ENCODE results near the gene PLXNA2. TPM values are rescaled to one million over a fixed set of nuclear protein-coding genes. Genes with fewer than 3 reads are reported as not detected.

Gene PLXNA2
- total RNA-seq, 4 donors from 2014 or later: 26.9 to 54.0 (median 46.1) TPM

DNA sequence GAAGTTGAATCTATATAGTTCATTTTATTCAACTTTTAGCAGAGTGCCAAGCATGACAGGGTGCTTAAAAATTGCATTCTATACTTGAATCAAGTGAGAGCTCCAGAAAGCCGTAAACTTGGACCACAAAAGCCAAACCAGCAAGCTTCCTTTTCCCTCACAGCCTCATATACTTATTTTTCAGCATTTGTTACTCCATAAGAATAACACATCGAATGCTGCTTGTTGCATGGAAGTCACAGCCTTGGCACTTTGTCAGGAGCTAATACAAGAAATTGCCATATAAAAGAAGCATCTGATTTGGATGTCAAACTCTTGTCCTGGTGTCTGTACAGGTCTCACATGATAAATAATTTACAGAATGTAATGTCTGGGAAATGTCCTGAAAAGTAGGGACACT, 87.4 kb downstream of the PLXNA2 start:
- Histone ChIP-seq H3K4me3 (no peak overlapping the region), H3K4me1 (peaks cover 8 to 79% (median 46%) of the 10 kb centered on the region in 3 donors), H3K27ac (no peak overlapping the region), H3K36me3 (peaks cover 0 to 18% (median 0%) of the 10 kb centered on the region in 3 donors), H3K27me3 (no peaks in the 10 kb centered on the region), H3K9me3 (no peaks in the 10 kb centered on the region)
- intact Hi-C loops (cut with DNase I): no loop called here
- WGBS, 2 donors: 69 to 72% methylated on average over 2 of the region's 2 CpGs
- no peak for DNase-seq
- no peak for TF ChIP-seq POLR2A (IDR thresholded peaks at IDR 0.05)
- TF ChIP-seq, protein P1, sequence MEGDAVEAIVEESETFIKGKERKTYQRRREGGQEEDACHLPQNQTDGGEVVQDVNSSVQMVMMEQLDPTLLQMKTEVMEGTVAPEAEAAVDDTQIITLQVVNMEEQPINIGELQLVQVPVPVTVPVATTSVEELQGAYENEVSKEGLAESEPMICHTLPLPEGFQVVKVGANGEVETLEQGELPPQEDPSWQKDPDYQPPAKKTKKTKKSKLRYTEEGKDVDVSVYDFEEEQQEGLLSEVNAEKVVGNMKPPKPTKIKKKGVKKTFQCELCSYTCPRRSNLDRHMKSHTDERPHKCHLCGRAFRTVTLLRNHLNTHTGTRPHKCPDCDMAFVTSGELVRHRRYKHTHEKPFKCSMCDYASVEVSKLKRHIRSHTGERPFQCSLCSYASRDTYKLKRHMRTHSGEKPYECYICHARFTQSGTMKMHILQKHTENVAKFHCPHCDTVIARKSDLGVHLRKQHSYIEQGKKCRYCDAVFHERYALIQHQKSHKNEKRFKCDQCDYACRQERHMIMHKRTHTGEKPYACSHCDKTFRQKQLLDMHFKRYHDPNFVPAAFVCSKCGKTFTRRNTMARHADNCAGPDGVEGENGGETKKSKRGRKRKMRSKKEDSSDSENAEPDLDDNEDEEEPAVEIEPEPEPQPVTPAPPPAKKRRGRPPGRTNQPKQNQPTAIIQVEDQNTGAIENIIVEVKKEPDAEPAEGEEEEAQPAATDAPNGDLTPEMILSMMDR (IDR thresholded peaks at IDR 0.05): no peak

DNA sequence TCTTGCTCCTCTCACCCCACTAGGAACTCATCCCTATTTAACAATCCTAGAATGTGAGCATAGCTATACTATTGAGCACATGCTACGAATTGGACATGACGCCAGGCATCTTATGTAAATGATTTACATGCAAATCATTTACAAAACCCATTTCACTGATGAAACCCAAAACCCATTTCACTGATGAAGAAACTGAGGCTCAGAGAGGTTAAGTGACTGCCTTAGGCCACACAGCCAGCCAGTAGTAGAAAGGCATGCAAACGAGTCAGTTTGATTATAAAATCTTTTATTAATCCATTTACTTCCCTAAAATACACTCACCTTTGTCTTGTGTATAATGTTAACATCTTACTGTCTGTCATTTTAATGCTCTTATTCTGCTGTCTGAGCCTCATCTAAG, 87.9 kb downstream of the PLXNA2 start:
- DNase-seq: no peak
- Histone ChIP-seq H3K36me3 (peaks cover 0 to 18% (median 0%) of the 10 kb centered on the region in 3 donors), H3K27ac (no peak overlapping the region), H3K4me3 (no peak overlapping the region), H3K4me1 (peaks cover 10 to 79% (median 47%) of the 10 kb centered on the region in 3 donors), H3K27me3 (no peaks in the 10 kb centered on the region), H3K9me3 (no peaks in the 10 kb centered on the region)
- intact Hi-C loops (cut with DNase I): no loop called here
- 75 to 81% methylated on average over 3 of the region's 3 CpGs for WGBS, 2 donors
- no peak for TF ChIP-seq POLR2A (IDR thresholded peaks at IDR 0.05)
- TF ChIP-seq, protein P1 (IDR thresholded peaks at IDR 0.05): no peak

DNA sequence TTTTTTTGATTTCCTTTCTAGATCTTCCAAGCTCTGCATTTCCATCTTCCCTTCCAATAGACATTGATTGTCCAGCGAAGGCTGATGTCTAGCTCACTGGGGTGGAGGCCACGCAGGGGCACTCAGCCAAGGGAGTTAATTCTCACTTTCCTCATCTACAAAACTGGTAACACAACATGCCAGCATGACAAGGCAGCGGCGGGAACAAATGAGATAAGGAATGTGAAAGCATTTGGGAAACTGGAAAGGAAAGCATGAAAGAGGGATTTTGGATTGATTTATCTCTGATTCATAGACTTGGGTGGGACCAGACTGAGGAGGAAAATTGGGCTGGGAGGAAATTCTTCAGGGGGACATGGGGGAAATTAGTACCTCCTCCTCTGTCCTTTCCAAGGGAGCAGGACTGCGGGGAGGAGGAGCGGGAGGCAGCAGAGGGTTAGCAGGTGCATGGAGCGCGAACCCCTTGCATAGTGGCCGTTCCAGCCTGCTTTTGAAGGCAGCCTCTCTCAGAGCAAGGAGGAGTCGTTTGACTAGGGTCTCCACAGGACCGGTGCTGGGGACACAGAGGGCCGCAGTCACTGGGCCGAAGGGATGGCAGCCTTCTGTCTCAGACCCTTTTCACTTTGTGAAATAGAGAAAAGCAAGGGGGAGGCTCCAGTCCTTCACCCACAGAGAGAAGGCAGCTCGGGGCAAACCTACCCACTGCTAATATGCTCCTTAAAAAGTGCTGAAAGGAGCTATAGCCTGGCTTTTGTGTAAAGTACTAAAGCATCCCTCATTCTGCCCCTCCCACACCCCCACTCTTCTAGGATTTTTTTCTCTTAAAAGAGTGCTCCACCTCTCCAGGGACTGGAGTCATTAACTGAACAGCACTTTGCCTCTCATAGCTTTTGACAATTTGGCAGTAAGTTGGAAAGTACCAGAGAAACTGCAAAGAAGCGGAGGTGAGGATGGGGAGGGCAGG, 89.2 kb downstream of the PLXNA2 start:
- H3K4me1 ChIP-seq: peaks cover 15 to 79% (median 45%) of the 10 kb centered on the region in 3 donors
- peaks cover 0 to 14% (median 0%) of the 10 kb centered on the region in 3 donors for H3K36me3 ChIP-seq
- H3K27ac ChIP-seq: no peak overlapping the region
- TF ChIP-seq POLR2A (IDR thresholded peaks at IDR 0.05): no peak
- TF ChIP-seq, protein P1 (IDR thresholded peaks at IDR 0.05): no peak
- intact Hi-C loops (cut with DNase I): no loop called here
- H3K4me3 ChIP-seq: no peak overlapping the region
- H3K27me3 ChIP-seq: no peaks in the 10 kb centered on the region
- no peak for DNase-seq
- H3K9me3 ChIP-seq: no peaks in the 10 kb centered on the region
- WGBS, 2 donors: 55 to 58% methylated on average over 10 to 14 of the region's 15 CpGs

DNA sequence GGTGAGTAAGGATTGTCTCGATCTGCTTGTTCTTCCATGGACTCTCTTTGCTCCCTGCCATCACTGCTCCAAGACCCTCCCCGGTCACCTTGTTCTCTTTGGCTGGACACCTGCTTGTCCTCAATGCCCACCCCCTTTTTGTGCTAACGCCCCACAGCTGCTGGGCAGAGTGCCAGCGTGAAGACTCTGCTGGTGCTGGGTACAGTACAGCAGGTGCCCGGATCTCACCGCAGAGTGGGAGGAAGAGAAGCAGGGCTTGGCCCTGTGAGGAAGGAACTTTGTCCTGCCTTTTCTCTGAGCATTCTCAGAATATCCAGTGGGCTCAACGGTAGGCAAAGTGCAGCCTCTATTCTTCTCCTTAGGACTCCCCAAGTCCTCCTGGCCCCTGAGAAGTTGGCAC, 90.1 kb downstream of the PLXNA2 start:
- TF ChIP-seq, protein P1 (IDR thresholded peaks at IDR 0.05): no peak
- TF ChIP-seq POLR2A (IDR thresholded peaks at IDR 0.05): no peak
- H3K4me3 ChIP-seq: no peak overlapping the region
- H3K36me3 ChIP-seq: peaks cover 0 to 5% (median 0%) of the 10 kb centered on the region in 3 donors
- H3K27ac ChIP-seq: no peak overlapping the region
- DNase-seq: no peak
- H3K4me1 ChIP-seq: peaks cover 15 to 77% (median 35%) of the 10 kb centered on the region in 3 donors
- intact Hi-C loops (cut with DNase I): no loop called here
- 51 to 70% methylated on average over 5 to 7 of the region's 7 CpGs for WGBS, 2 donors
- H3K27me3 ChIP-seq: no peaks in the 10 kb centered on the region
- H3K9me3 ChIP-seq: no peaks in the 10 kb centered on the region

DNA sequence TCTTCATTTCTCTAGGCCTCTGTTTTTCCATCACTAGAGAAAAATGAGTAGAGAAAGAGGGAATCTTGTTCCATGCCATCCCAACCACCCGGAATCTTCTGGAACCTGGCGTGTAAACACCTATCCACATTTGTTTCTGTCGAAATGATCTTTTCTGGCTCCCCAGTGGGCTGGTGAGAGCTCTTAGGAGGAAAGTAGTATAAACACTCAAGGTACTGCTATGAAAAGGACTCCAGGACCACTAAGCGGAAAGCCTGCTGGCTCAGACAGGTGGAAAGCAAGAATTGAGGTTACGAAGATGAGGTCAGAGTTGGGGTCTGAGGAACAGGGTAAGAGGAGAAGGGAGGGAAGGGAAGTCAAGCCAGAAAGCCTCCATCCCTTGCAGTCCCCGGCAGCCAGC, 90.8 kb downstream of the PLXNA2 start:
- H3K9me3 ChIP-seq: no peaks in the 10 kb centered on the region
- WGBS, 2 donors: 82 to 98% methylated on average over 5 to 6 of the region's 6 CpGs
- intact Hi-C loops (cut with DNase I): no loop called here

More for the DNA sequence above, 90.8 kb downstream of the PLXNA2 start:
- TF ChIP-seq POLR2A (IDR thresholded peaks at IDR 0.05): no peak
- TF ChIP-seq, protein P1 (IDR thresholded peaks at IDR 0.05): no peak
- no peak overlapping the region for H3K4me3 ChIP-seq
- H3K4me1 ChIP-seq: peaks cover 15 to 70% (median 29%) of the 10 kb centered on the region in 3 donors
- H3K27me3 ChIP-seq: no peaks in the 10 kb centered on the region
- peaks cover 0 to 4% (median 0%) of the 10 kb centered on the region in 3 donors for H3K36me3 ChIP-seq
- no peak overlapping the region for H3K27ac ChIP-seq
- DNase-seq: no peak

All from esophagus squamous epithelium (tissue), 5 donors.